Progenitor cell of endocrine pancreas (in vitro differentiated cells): ENCODE data around the gene NLGN1. TPM values are rescaled to one million over a fixed set of nuclear protein-coding genes. Genes with fewer than 3 reads are reported as not detected.

Experiments
- DNase-seq: peaks from one replicate; pipeline ENCODE4 v3.0.0; 2021; ENCODE audit warnings: low spot score; ENCODE audit not compliant: unreplicated experiment
- H3K27ac Mint-ChIP-seq: 2 replicates; pipeline ENCODE4 v1.8.0; 2021; ENCODE audit warnings: mild to moderate bottlenecking, moderate library complexity, mixed read lengths
- H3K27me3 Mint-ChIP-seq: 2 replicates; pipeline ENCODE4 v1.8.0; 2021; ENCODE audit warnings: mixed read lengths
- H3K36me3 Mint-ChIP-seq: 2 replicates; pipeline ENCODE4 v1.8.0; 2022; ENCODE audit warnings: mixed read lengths; ENCODE audit not compliant: insufficient read depth
- H3K4me1 Mint-ChIP-seq: 2 replicates; pipeline ENCODE4 v1.8.0; 2021; ENCODE audit warnings: low read depth, mixed read lengths
- H3K4me3 Mint-ChIP-seq: 2 replicates; pipeline ENCODE4 v1.8.0; 2021; ENCODE audit warnings: low read depth, mild to moderate bottlenecking, moderate library complexity, mixed read lengths
- H3K9me3 Mint-ChIP-seq: 2 replicates; pipeline ENCODE4 v1.8.0; 2021; ENCODE audit warnings: low read depth, mixed read lengths
- CTCF ChIP-seq: fragments of 200-600 bp; sonication (generic); IDR thresholded peaks from one replicate; pipeline ENCODE4 v1.5.0; 2021; ENCODE audit warnings: antibody characterized with exemption, mild to moderate bottlenecking; ENCODE audit not compliant: unreplicated experiment
- total RNA-seq: library from RNA; stranded (reverse); gene quantifications from 2 replicates; pipeline ENCODE4 v1.2.1, GENCODE V29; 2021

The NLGN1 gene
- total RNA-seq, 1 donor from 2014 or later = 5.7 TPM

GRCh38 chr3:173583496-173583895 lies 186.0 kb downstream of the NLGN1 start:
- no peak overlapping the region for H3K27ac Mint-ChIP-seq
- H3K4me1 Mint-ChIP-seq = peaks cover 23% of the 10 kb centered on the region
- TF ChIP-seq CTCF = no peak
- DNase-seq = no peak
- H3K36me3 Mint-ChIP-seq = no peaks in the 10 kb centered on the region
- peak overlapping the region; percentile 52 for H3K4me3 Mint-ChIP-seq
- H3K27me3 Mint-ChIP-seq = peaks cover 13% of the 10 kb centered on the region
- H3K9me3 Mint-ChIP-seq = no peaks in the 10 kb centered on the region

- DNase-seq = no peak
- H3K27ac Mint-ChIP-seq = peak overlapping the region; percentile 54
- peak; percentile 71 for TF ChIP-seq CTCF
- H3K9me3 Mint-ChIP-seq = no peaks in the 10 kb centered on the region
- H3K27me3 Mint-ChIP-seq = peaks cover 13% of the 10 kb centered on the region
- peaks cover 23% of the 10 kb centered on the region for H3K4me1 Mint-ChIP-seq
- H3K36me3 Mint-ChIP-seq = no peaks in the 10 kb centered on the region
- peak overlapping the region; percentile 80 for H3K4me3 Mint-ChIP-seq
These were observed 186.7 kb downstream of the NLGN1 start for GRCh38 chr3:173584093-173584837.

GRCh38 chr3:173584838-173585831 lies 187.6 kb downstream of the NLGN1 start:
- Mint-ChIP-seq H3K9me3 (no peaks in the 10 kb centered on the region), H3K4me3 (peak overlapping the region; percentile 80), H3K27me3 (peaks cover 13% of the 10 kb centered on the region), H3K27ac (peak overlapping the region; percentile 54), H3K4me1 (peaks cover 23% of the 10 kb centered on the region), H3K36me3 (no peaks in the 10 kb centered on the region)
- DNase-seq = peak; percentile 20
- TF ChIP-seq CTCF = no peak

GRCh38 chr3:173586166-173586565 lies 188.6 kb downstream of the NLGN1 start:
- Mint-ChIP-seq H3K36me3 (no peaks in the 10 kb centered on the region), H3K27ac (no peak overlapping the region), H3K4me3 (peak overlapping the region; percentile 80), H3K27me3 (peaks cover 13% of the 10 kb centered on the region), H3K4me1 (peaks cover 23% of the 10 kb centered on the region), H3K9me3 (no peaks in the 10 kb centered on the region)
- no peak for DNase-seq
- TF ChIP-seq CTCF = no peak

- H3K9me3 Mint-ChIP-seq = no peaks in the 10 kb centered on the region
- no peak for TF ChIP-seq CTCF
- H3K4me1 Mint-ChIP-seq = peaks cover 23% of the 10 kb centered on the region
- no peak overlapping the region for H3K4me3 Mint-ChIP-seq
- no peaks in the 10 kb centered on the region for H3K36me3 Mint-ChIP-seq
- H3K27me3 Mint-ChIP-seq = peaks cover 13% of the 10 kb centered on the region
- no peak for DNase-seq
- H3K27ac Mint-ChIP-seq = no peak overlapping the region
These were observed 189.5 kb downstream of the NLGN1 start for GRCh38 chr3:173587055-173587454.
